OCI-LY3 (cell line): ENCODE measurements around the gene RHOF.

Experiments
- H2AFZ ChIP-seq: fragments of 200-600, 300-600 bp; shearing (Covaris generic); 2 replicates; pipeline ENCODE4 v1.6.0; 2014; ENCODE audit warnings: antibody characterized with exemption, low read depth, low read length
- H3K27ac ChIP-seq: fragments of 200-600, 300-600 bp; sonication (generic); 2 replicates; pipeline ENCODE4 v1.5.1; 2014; ENCODE audit warnings: mild to moderate bottlenecking, low read length, moderate library complexity, mixed read lengths
- H3K27me3 ChIP-seq: fragments of 200-600, 300-600 bp; sonication (generic); 2 replicates; pipeline ENCODE4 v1.6.1; 2014; ENCODE audit warnings: low read depth, low read length, mixed read lengths
- H3K36me3 ChIP-seq: fragments of 200-600, 300-600 bp; sonication (generic); replicated peaks from 2 replicates; pipeline ENCODE3; 2014; ENCODE audit warnings: low read depth, low read length, mixed read lengths
- H3K4me1 ChIP-seq: fragments of 300-600, 200-600 bp; sonication (generic); 2 replicates; pipeline ENCODE4 v1.6.1; 2014; ENCODE audit warnings: low read length, mixed read lengths
- H3K4me2 ChIP-seq: fragments of 200-600, 300-600 bp; sonication (generic); 2 replicates; pipeline ENCODE4 v1.6.1; 2014; ENCODE audit warnings: low read length, mixed read lengths
- H3K4me3 ChIP-seq: fragments of 300-600, 200-600 bp; sonication (generic); 2 replicates; pipeline ENCODE4 v1.5.1; 2014; ENCODE audit warnings: antibody characterized with exemption, mild to moderate bottlenecking, low read length, moderate library complexity
- H3K79me2 ChIP-seq: fragments of 300-600, 200-600 bp; shearing (Covaris generic); 2 replicates; pipeline ENCODE4 v1.6.1; 2014; ENCODE audit warnings: mild to moderate bottlenecking, low read length, mixed read lengths
- H3K9ac ChIP-seq: fragments of 300-600, 200-600 bp; shearing (Covaris generic); 2 replicates; pipeline ENCODE4 v1.6.0; 2014; ENCODE audit warnings: mild to moderate bottlenecking, low read length, moderate library complexity
- H3K9me3 ChIP-seq: fragments of 200-600, 300-600 bp; shearing (Covaris generic); 2 replicates; pipeline ENCODE4 v1.6.1; 2014; ENCODE audit warnings: low read length, mixed read lengths; ENCODE audit not compliant: insufficient read depth
- H4K20me1 ChIP-seq: fragments of 200-600, 300-600 bp; sonication (generic); 2 replicates; pipeline ENCODE4 v1.6.1; 2016; ENCODE audit warnings: low read length, mixed read lengths; ENCODE audit not compliant: insufficient read depth
- EZH2phosphoT487 ChIP-seq: fragments of 200-600 bp; shearing (Covaris generic); IDR thresholded peaks from 2 replicates; pipeline ENCODE4 v1.6.1; 2018; ENCODE audit warnings: antibody characterized with exemption, mixed run types, low read depth
- TF ChIP-seq, protein P1 (sequence below): fragments of 200-600, 300-600 bp; sonication (generic); IDR thresholded peaks from 2 replicates; pipeline ENCODE4 v1.5.1; 2014; ENCODE audit warnings: antibody characterized with exemption, low read length, low read depth

RHOF gene

DNA sequence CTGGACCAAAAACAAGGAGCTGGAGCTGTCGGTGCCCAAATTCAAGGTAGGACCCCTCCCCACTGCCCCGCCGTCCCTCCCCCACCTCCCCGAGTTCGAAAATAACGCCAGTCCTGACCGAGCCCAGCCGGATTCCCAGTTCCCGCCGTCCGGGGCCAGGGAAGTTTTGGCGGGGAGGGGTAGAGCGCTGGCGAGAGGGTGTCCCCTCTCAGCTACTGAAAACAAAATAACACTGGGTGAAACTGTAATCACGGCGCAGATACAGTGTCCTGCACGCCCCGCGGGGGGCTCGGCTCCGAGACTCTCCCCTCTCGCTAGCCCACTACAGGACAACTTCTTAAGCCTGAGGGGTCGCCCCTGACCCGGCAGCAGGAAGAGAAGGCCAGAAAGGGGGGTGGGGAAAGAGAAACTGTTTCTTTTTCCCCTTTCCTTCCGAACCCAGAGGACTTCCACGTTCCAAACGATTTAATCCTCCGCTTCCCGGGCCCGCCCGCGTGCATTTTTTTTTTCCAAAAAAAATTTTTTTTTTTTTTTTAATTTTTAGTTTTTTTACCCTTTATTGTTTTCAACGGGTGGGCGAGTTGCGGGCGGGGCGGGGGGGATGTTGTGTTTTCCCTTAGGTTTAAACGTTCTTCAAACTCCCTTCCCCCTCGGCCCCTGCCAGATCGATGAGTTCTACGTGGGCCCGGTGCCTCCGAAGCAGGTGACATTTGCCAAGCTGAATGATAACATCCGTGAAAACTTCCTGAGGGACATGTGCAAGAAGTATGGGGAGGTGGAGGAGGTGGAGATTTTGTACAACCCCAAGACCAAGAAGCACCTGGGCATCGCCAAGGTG lies 11.9 kb upstream of the RHOF start:
- H3K36me3 ChIP-seq = peaks cover 30% of the 10 kb centered on the region
- TF ChIP-seq, protein P1, sequence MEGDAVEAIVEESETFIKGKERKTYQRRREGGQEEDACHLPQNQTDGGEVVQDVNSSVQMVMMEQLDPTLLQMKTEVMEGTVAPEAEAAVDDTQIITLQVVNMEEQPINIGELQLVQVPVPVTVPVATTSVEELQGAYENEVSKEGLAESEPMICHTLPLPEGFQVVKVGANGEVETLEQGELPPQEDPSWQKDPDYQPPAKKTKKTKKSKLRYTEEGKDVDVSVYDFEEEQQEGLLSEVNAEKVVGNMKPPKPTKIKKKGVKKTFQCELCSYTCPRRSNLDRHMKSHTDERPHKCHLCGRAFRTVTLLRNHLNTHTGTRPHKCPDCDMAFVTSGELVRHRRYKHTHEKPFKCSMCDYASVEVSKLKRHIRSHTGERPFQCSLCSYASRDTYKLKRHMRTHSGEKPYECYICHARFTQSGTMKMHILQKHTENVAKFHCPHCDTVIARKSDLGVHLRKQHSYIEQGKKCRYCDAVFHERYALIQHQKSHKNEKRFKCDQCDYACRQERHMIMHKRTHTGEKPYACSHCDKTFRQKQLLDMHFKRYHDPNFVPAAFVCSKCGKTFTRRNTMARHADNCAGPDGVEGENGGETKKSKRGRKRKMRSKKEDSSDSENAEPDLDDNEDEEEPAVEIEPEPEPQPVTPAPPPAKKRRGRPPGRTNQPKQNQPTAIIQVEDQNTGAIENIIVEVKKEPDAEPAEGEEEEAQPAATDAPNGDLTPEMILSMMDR = no peak
- no peak for TF ChIP-seq EZH2phosphoT487
- H3K4me1 ChIP-seq = peaks cover 35% of the 10 kb centered on the region
- H3K27ac ChIP-seq = peak overlapping the region; percentile 78
- H3K4me2 ChIP-seq = peak overlapping the region; percentile 98
- H3K27me3 ChIP-seq = no peaks in the 10 kb centered on the region
- no peaks in the 10 kb centered on the region for H3K9me3 ChIP-seq
- H3K79me2 ChIP-seq = peaks cover 87% of the 10 kb centered on the region
- H4K20me1 ChIP-seq = peaks cover 13% of the 10 kb centered on the region
- peak overlapping the region; percentile 98 for H3K9ac ChIP-seq
- H2AFZ ChIP-seq = no peak overlapping the region
- peak overlapping the region; percentile 95 for H3K4me3 ChIP-seq

DNA sequence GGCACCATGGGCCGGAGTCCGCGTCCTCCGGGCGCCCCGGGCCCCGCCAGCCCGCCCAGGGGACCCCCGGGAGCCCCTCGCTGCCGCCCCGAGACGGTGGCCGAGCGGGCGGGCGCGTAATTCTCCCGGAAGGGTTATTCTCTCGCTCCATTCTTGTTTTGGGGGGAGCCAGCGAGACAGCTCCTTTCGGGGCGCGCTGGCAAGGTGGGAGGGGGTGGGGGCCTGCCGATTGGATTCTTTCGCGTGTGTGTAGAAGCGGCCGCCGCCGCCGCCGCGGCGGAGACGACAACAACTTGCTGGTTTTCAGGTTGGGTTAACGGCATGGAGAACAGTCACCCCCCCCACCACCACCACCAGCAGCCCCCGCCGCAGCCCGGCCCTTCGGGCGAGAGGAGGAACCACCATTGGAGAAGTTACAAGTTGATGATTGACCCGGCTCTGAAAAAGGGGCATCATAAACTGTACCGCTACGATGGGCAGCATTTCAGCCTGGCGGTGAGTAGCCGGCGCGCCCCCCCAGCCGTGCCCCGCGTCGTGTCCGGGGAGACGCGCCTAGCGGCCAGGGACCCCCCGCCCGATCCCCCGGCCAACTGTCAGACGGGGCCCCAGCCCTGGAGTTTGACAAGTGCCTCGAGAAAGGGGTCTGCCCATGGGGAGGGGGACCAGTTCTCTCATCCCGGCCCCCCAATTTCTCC lies 11.1 kb upstream of the RHOF start:
- Histone ChIP-seq H3K27ac (peak overlapping the region; percentile 78), H3K9ac (peak overlapping the region; percentile 98), H4K20me1 (peaks cover 10% of the 10 kb centered on the region; the same call in 1 of the 2 replicates), H3K9me3 (no peaks in the 10 kb centered on the region), H3K4me3 (peak overlapping the region; percentile 95), H2AFZ (no peak overlapping the region), H3K36me3 (peaks cover 22% of the 10 kb centered on the region), H3K4me2 (peak overlapping the region; percentile 98), H3K27me3 (no peaks in the 10 kb centered on the region), H3K4me1 (peaks cover 35% of the 10 kb centered on the region), H3K79me2 (peaks cover 82% of the 10 kb centered on the region)
- TF ChIP-seq, protein P1 = no peak
- no peak for TF ChIP-seq EZH2phosphoT487

DNA sequence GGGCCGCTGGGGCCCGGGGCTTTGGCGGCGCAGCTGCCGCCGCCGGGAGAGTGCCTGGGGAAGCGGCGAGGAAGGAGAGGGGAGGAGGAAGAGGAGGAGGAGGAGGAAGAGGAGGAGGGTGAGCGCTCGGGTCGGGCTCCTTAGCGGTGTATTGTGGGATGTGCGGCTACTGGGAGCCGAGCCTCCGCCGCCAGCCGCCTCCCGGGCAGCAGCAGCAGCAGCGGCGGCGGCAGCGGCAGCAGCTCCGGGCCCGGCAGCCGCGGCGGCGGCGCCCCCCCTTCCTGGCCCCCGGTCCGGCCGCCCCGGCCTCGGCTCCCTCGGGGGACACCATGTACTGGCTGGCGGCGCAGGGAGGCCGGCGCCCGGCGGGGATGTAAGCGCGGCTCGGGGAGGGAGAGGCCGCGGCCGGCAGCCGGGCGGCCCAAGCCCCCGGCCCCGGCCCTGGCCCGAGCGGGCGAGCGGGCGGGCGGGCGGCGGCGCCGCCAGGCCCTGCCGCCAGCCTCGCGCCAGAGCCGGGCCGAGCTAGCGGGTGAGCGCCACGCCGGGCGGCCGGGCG lies 10.5 kb upstream of the RHOF start, which contains the start of gene SETD1B:
SETD1B (plus strand) TSS at position 149 of the 556 bp plus-strand sequence. CDS start 729 bp downstream, outside the sequence.
- Histone ChIP-seq H3K4me3 (peak within 1 kb of the TSS; percentile 95), H4K20me1 (peaks cover 14% of the 10 kb centered on the region; the same call in 1 of the 2 replicates), H3K27me3 (no peaks in the 10 kb centered on the region), H3K79me2 (peaks cover 80% of the 10 kb centered on the region), H2AFZ (peak within 1 kb of the TSS; percentile 55; the same call in 1 of the 2 replicates), H3K4me1 (peaks cover 40% of the 10 kb centered on the region), H3K27ac (peak within 1 kb of the TSS; percentile 97), H3K9ac (peak within 1 kb of the TSS; percentile 98), H3K9me3 (no peaks in the 10 kb centered on the region), H3K4me2 (peak within 1 kb of the TSS; percentile 98), H3K36me3 (peaks cover 18% of the 10 kb centered on the region)
- TF ChIP-seq EZH2phosphoT487 = no peak
- TF ChIP-seq, protein P1 = no peak
